ENCODE results near the gene SLC22A23.

- TF ChIP-seq, protein P1, sequence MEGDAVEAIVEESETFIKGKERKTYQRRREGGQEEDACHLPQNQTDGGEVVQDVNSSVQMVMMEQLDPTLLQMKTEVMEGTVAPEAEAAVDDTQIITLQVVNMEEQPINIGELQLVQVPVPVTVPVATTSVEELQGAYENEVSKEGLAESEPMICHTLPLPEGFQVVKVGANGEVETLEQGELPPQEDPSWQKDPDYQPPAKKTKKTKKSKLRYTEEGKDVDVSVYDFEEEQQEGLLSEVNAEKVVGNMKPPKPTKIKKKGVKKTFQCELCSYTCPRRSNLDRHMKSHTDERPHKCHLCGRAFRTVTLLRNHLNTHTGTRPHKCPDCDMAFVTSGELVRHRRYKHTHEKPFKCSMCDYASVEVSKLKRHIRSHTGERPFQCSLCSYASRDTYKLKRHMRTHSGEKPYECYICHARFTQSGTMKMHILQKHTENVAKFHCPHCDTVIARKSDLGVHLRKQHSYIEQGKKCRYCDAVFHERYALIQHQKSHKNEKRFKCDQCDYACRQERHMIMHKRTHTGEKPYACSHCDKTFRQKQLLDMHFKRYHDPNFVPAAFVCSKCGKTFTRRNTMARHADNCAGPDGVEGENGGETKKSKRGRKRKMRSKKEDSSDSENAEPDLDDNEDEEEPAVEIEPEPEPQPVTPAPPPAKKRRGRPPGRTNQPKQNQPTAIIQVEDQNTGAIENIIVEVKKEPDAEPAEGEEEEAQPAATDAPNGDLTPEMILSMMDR (IDR thresholded peaks at IDR 0.05; ENCODE audit: borderline replicate concordance, extremely low read depth, low read length, poor library complexity, severe bottlenecking) = no peak
- TF ChIP-seq EZH2 (IDR thresholded peaks at IDR 0.05; ENCODE audit: borderline replicate concordance, low read depth, low read length, severe bottlenecking) = no peak
Measured at GRCh38 chr6:3397229-3398164, 59.4 kb downstream of the SLC22A23 start.

All from DND-41 (cell line).